ENCODE results near the gene ASTN2.

DNA sequence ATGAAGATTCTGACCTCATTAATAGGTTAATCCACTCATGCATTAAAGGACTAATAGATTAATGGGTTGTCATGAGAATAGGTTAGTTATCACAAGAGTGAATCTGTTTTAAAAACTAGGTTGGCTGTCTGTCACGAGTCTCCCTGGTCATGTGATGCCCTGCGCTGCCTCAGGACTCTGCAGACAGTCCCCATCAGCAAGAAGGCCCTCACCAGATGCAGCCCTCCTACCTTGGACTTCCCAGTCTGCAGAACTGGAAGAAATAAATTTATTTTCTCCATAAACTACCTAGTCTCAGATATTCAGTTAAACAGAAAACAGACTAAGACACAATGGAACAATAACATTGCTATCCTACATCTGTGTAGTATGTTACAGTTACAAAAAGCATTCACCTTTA lies 227.4 kb downstream of the ASTN2 start:
- TF ChIP-seq, protein P1, sequence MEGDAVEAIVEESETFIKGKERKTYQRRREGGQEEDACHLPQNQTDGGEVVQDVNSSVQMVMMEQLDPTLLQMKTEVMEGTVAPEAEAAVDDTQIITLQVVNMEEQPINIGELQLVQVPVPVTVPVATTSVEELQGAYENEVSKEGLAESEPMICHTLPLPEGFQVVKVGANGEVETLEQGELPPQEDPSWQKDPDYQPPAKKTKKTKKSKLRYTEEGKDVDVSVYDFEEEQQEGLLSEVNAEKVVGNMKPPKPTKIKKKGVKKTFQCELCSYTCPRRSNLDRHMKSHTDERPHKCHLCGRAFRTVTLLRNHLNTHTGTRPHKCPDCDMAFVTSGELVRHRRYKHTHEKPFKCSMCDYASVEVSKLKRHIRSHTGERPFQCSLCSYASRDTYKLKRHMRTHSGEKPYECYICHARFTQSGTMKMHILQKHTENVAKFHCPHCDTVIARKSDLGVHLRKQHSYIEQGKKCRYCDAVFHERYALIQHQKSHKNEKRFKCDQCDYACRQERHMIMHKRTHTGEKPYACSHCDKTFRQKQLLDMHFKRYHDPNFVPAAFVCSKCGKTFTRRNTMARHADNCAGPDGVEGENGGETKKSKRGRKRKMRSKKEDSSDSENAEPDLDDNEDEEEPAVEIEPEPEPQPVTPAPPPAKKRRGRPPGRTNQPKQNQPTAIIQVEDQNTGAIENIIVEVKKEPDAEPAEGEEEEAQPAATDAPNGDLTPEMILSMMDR (IDR thresholded peaks at IDR 0.05; ENCODE audit: insufficient read depth, low read depth, low read length): no peak
- TF ChIP-seq EZH2 (IDR thresholded peaks at IDR 0.05; ENCODE audit: insufficient read depth, low read length): no peak
